NT2/D1 (cell line): Measurements from ENCODE around the gene TUBA8.
A peak's percentile ranks its signal among the peaks of the same experiment; 100 is the strongest.
"Not testable (repeated sequence)": the region's sequence is repeated elsewhere in the genome, so short reads cannot be mapped to it uniquely, and the experiment has no call there.

Source experiments
- DNase-seq: peaks from one replicate; pipeline ENCODE4 v3.0.0-alpha.2; 2011; ENCODE audit warnings: low read depth, low spot score
- H3K27me3 ChIP-seq: 2 replicates; pipeline ENCODE4 v1.6.0; 2011; ENCODE audit warnings: mild to moderate bottlenecking; ENCODE audit not compliant: insufficient read length, insufficient read depth
- H3K36me3 ChIP-seq: 2 replicates; pipeline ENCODE4 v1.6.1; 2011; ENCODE audit warnings: mild to moderate bottlenecking, low read length, mixed read lengths; ENCODE audit not compliant: insufficient read depth, insufficient read length
- H3K4me1 ChIP-seq: 2 replicates; pipeline ENCODE4 v1.5.1; 2011; ENCODE audit not compliant: insufficient read depth, insufficient read length
- H3K4me3 ChIP-seq: 2 replicates; pipeline ENCODE4 v1.5.1; 2011; ENCODE audit warnings: low read depth; ENCODE audit not compliant: insufficient read length
- H3K9ac ChIP-seq: 2 replicates; pipeline ENCODE4 v1.6.0; 2011; ENCODE audit warnings: low read depth; ENCODE audit not compliant: insufficient read length
- H3K9me3 ChIP-seq: 2 replicates; pipeline ENCODE4 v1.5.1; 2011; ENCODE audit warnings: mild to moderate bottlenecking, low read length; ENCODE audit not compliant: insufficient read depth
- SUZ12 ChIP-seq: IDR thresholded peaks from 2 replicates; pipeline ENCODE4 v1.6.1; 2011; ENCODE audit not compliant: insufficient read length, insufficient read depth; ENCODE audit errors: extremely low read depth
- YY1 ChIP-seq: IDR thresholded peaks from 2 replicates; pipeline ENCODE4 v1.6.1; 2011; ENCODE audit not compliant: insufficient read length, insufficient read depth
- ZNF274 ChIP-seq: IDR thresholded peaks from 2 replicates; pipeline ENCODE4 v1.6.1; 2011; ENCODE audit warnings: mild to moderate bottlenecking, low read depth, low read length

Gene TUBA8

GRCh38 chr22:18156878-18157713 lies 46.5 kb downstream of the TUBA8 start:
- TF ChIP-seq YY1: no peak
- no peak for TF ChIP-seq SUZ12
- TF ChIP-seq ZNF274: no peak
- Histone ChIP-seq H3K4me1 (no peaks in the 10 kb centered on the region), H3K9me3 (no peaks in the 10 kb centered on the region), H3K9ac (peak overlapping the region; percentile 13), H3K36me3 (no peaks in the 10 kb centered on the region), H3K27me3 (no peaks in the 10 kb centered on the region), H3K4me3 (no peak overlapping the region)
- DNase-seq: peak; percentile 70

GRCh38 chr22:18157714-18158028 lies 47.1 kb downstream of the TUBA8 start:
- H3K36me3 ChIP-seq: no peaks in the 10 kb centered on the region
- no peak overlapping the region for H3K9ac ChIP-seq
- H3K27me3 ChIP-seq: no peaks in the 10 kb centered on the region

GRCh38 chr22:18160641-18161040 lies 50.0 kb downstream of the TUBA8 start:
- not testable (repeated sequence) for H3K27me3 ChIP-seq, H3K9ac ChIP-seq, H3K9me3 ChIP-seq, DNase-seq, H3K4me1 ChIP-seq, H3K4me3 ChIP-seq, H3K36me3 ChIP-seq

More at GRCh38 chr22:18157714-18158028, 47.1 kb downstream of the TUBA8 start:
- Histone ChIP-seq H3K4me1 (no peaks in the 10 kb centered on the region), H3K9me3 (no peaks in the 10 kb centered on the region), H3K4me3 (no peak overlapping the region)
- TF ChIP-seq SUZ12: no peak
- no peak for TF ChIP-seq YY1
- no peak for TF ChIP-seq ZNF274
- DNase-seq: no peak

- H3K27me3 ChIP-seq, H3K9ac ChIP-seq, H3K4me3 ChIP-seq, H3K4me1 ChIP-seq, DNase-seq, H3K9me3 ChIP-seq, H3K36me3 ChIP-seq: not testable (repeated sequence)
Observed at GRCh38 chr22:18163843-18164242, 53.2 kb downstream of the TUBA8 start.

DNA sequence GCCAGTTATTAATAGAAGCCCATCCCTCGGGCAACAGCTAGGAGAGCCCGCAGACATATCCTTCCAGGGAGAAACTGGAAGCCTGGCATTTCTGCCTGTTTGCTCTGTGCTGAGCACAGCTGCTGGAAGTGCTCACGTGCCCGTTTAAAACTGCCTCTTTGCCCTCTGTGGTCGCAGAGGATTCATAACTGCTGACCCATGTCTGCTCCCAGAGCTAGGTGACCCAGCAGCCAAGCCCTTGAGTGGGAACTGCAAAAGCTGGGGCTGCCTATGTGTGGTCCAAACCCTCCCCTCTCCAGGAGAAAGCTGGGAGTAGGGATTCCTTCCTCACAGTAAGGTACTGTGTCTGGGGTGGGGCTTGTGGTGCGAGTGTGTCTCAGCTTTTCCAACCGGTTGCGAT lies 54.0 kb downstream of the TUBA8 start:
- not testable (repeated sequence) for H3K27me3 ChIP-seq, DNase-seq, H3K4me1 ChIP-seq

DNA sequence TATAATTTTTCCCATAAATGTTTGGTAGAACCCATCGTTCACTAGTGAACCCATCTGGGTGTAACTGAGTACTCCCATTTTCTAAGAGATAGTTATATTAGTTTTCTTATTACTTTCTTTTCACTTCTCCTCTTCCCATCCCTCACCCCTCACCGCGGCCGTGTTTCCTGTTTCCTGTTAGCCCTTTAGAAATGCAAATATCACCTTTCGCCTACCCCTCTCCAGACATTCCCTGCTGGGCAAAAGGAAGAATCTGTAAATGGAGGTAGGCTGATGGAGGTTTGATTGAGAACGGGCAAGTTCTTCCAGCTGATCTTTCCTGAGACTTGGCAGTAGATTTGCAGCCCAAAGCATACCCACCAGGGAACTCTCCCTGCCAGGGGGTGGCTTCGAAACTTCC lies 54.7 kb downstream of the TUBA8 start:
- H3K9ac ChIP-seq, H3K4me1 ChIP-seq, DNase-seq, H3K27me3 ChIP-seq, H3K36me3 ChIP-seq, H3K9me3 ChIP-seq, H3K4me3 ChIP-seq: not testable (repeated sequence)

More for the DNA sequence above, 54.0 kb downstream of the TUBA8 start:
- H3K4me3 ChIP-seq, H3K36me3 ChIP-seq, H3K9ac ChIP-seq, H3K9me3 ChIP-seq: not testable (repeated sequence)

GRCh38 chr22:18170284-18170683 lies 59.7 kb downstream of the TUBA8 start:
- not testable (repeated sequence) for H3K27me3 ChIP-seq, DNase-seq, H3K9me3 ChIP-seq, H3K4me3 ChIP-seq, H3K36me3 ChIP-seq, H3K9ac ChIP-seq, H3K4me1 ChIP-seq

- H3K36me3 ChIP-seq, H3K9me3 ChIP-seq, H3K4me1 ChIP-seq, H3K4me3 ChIP-seq, H3K9ac ChIP-seq, H3K27me3 ChIP-seq, DNase-seq: not testable (repeated sequence)
Observed at GRCh38 chr22:18172203-18172602, 61.6 kb downstream of the TUBA8 start.

GRCh38 chr22:18172776-18173175 lies 62.2 kb downstream of the TUBA8 start:
- not testable (repeated sequence) for H3K27me3 ChIP-seq, H3K4me1 ChIP-seq, H3K4me3 ChIP-seq, H3K9me3 ChIP-seq, DNase-seq, H3K9ac ChIP-seq, H3K36me3 ChIP-seq

DNA sequence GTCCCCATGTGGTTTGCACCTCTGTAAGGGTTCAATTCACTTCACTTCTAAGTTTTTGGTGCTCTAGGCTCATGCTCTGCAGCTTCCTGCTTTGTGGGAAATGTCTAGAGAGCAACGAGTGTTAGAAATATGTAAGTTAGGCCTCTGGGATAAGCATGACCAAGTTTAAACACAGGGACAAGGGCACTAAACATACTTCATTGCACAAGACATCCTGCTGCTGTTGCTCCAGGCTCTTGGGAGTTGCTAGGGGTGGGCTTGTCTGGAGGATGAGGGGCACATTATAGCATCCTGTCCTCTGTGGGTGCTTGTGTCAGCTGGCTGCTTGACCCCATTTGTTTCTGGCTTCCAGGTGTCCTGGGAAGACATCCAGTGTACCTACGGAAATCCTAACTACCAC lies 62.8 kb downstream of the TUBA8 start:
- DNase-seq, H3K9ac ChIP-seq, H3K27me3 ChIP-seq, H3K4me3 ChIP-seq, H3K9me3 ChIP-seq, H3K36me3 ChIP-seq, H3K4me1 ChIP-seq: not testable (repeated sequence)
